ENCODE data around the gene PFKFB1. TPM values are rescaled to one million over a fixed set of nuclear protein-coding genes. Genes with fewer than 3 reads are reported as not detected.
A peak's percentile ranks its signal among the peaks of the same experiment; 100 is the strongest.
"Not testable (repeated sequence)": the region's sequence is repeated elsewhere in the genome, so short reads cannot be mapped to it uniquely, and the experiment has no call there.

Gene PFKFB1
- total RNA-seq, 1 donor from 2014 or later = 18.5 TPM

- no peak for DNase-seq (ENCODE audit: low spot score)
These were observed 822 bp upstream of the PFKFB1 start for GRCh38 chrX:54994668-54995351.

- DNase-seq (ENCODE audit: low spot score) = no peak
These were observed 921 bp downstream of the PFKFB1 start for GRCh38 chrX:54992911-54993622.

- DNase-seq (ENCODE audit: low spot score) = no peak
These were observed 2.3 kb downstream of the PFKFB1 start for GRCh38 chrX:54991706-54992105.

- not testable (repeated sequence) for DNase-seq (ENCODE audit: low spot score)
These were observed 10.7 kb downstream of the PFKFB1 start for GRCh38 chrX:54983306-54983705.

- no peak for DNase-seq (ENCODE audit: low spot score)
These were observed 13.7 kb downstream of the PFKFB1 start for GRCh38 chrX:54980334-54980733.

GRCh38 chrX:54979432-54979831 is 14.6 kb downstream of the PFKFB1 start:
- DNase-seq (ENCODE audit: low spot score) = no peak

GRCh38 chrX:54978448-54978847 is 15.5 kb downstream of the PFKFB1 start:
- no peak for DNase-seq (ENCODE audit: low spot score)

GRCh38 chrX:54977387-54977786 is 16.6 kb downstream of the PFKFB1 start:
- DNase-seq (ENCODE audit: low spot score) = no peak

GRCh38 chrX:54964766-54965497 is 29.1 kb downstream of the PFKFB1 start:
- no peak for DNase-seq (ENCODE audit: low spot score)

GRCh38 chrX:54961750-54962149 is 32.2 kb downstream of the PFKFB1 start:
- no peak for DNase-seq (ENCODE audit: low spot score)

- DNase-seq (ENCODE audit: low spot score) = no peak
These were observed 43.1 kb downstream of the PFKFB1 start for GRCh38 chrX:54950730-54951375.

- no peak for DNase-seq (ENCODE audit: low spot score)
These were observed 48.8 kb downstream of the PFKFB1 start for GRCh38 chrX:54945224-54945623.

- DNase-seq (ENCODE audit: low spot score) = no peak
These were observed 49.2 kb downstream of the PFKFB1 start for GRCh38 chrX:54944816-54945215.

- no peak for DNase-seq (ENCODE audit: low spot score)
These were observed 56.6 kb downstream of the PFKFB1 start for GRCh38 chrX:54937416-54937815.

GRCh38 chrX:54935306-54935705 is 58.7 kb downstream of the PFKFB1 start:
- no peak for DNase-seq (ENCODE audit: low spot score)

GRCh38 chrX:54934890-54935289 is 59.1 kb downstream of the PFKFB1 start:
- no peak for DNase-seq (ENCODE audit: low spot score)

GRCh38 chrX:54934058-54934457 is 59.9 kb downstream of the PFKFB1 start:
- DNase-seq (ENCODE audit: low spot score) = peak; percentile 60

GRCh38 chrX:54933150-54933826 is 60.7 kb downstream of the PFKFB1 start:
- DNase-seq (ENCODE audit: low spot score) = peak; percentile 78

GRCh38 chrX:54931107-54931506 is 62.9 kb downstream of the PFKFB1 start:
- DNase-seq (ENCODE audit: low spot score) = no peak

- DNase-seq (ENCODE audit: low spot score) = peak; percentile 86
These were observed 63.5 kb downstream of the PFKFB1 start for GRCh38 chrX:54930291-54931049.
